ENCODE results near the gene ZBTB20. TPM values are rescaled to one million over a fixed set of nuclear protein-coding genes. Genes with fewer than 3 reads are reported as not detected.

The ZBTB20 gene
- total RNA-seq, 1 donor from 2014 or later: 63.3 TPM

DNA sequence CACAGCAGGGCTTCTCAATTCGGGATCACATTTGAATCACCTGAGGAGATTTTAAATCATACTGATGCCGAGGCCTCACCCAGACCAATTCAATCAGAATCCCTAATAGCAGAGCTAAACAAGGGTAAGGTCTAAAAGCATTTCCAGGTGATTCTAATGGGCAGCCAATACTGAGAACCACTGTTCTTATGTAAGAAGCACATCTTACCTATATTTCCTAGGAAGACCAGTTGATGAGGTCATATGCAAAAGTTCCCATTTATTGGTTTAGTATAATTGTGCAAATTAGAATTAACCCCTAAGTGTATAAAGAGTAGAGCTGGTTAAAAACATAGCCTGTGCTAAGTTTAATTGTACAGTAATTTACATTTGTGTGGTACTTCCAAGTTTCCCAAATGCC, 851.1 kb downstream of the ZBTB20 start:
- no peak for DNase-seq (ENCODE audit: low spot score)

DNA sequence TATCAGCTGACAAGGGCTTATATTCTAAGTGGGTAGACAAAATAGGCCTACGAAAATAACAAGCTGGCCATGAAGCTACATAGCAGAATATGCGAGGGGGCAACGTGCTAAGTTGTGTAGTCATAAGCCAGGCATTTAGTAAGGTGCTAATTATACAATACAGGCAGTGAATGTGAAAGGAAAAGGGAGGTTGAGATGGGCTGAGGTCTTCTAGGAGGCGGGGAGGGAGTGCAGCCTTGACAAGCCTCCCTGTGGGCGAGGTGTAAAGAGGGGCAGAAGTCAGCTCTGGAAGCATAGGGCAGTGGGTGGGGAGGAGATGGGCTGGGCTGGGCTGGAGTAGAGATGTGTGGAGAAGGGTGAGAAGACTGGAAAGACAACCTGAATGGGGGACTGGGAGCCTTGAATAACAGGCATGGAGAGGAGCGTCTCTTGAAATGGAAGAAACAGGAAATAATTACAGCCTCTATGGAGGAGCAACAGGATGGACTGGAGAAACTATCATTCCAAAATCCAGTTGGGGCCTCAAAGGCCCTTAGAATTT, 852.1 kb downstream of the ZBTB20 start:
- no peak for DNase-seq (ENCODE audit: low spot score)

DNA sequence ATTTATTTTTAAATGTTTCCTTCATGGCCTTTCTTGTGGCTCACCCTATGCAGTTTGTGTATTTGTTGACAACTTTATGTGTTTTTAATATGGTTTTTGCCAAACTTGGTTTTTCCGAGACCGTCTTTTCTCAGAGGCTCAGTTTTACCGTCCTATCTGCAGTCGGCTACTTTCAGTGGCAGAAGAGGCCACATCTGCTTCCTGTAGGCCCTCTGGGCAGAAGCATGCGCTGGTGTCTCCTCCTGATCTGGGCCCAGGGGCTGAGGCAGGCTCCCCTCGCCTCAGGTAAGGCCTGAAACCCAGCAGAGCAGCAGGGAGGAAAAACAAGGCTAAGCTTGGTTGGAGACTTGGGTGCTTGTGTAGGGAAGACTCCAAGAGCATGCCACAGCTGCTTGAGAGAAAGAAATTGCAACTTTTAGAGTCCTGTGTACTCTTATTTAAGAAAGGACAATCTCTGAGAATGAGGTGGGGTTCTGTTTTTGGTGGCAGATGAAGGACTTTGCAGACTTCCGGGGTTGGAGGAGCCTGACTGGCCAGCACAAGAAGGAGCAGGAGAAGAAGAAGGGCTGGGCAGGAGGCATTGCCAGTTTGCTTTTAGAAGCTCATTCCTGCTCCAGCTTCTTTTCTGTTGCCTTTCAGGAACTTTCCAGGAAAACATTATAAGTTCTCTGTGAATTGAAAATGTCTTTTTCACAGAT, 853.1 kb downstream of the ZBTB20 start, which contains the start of gene TIGIT:
TSS of gene TIGIT (plus strand) at position 191 of the 698 bp plus-strand sequence. CDS start at position 225, 34 bp downstream.
- DNase-seq (ENCODE audit: low spot score): no peak

DNA sequence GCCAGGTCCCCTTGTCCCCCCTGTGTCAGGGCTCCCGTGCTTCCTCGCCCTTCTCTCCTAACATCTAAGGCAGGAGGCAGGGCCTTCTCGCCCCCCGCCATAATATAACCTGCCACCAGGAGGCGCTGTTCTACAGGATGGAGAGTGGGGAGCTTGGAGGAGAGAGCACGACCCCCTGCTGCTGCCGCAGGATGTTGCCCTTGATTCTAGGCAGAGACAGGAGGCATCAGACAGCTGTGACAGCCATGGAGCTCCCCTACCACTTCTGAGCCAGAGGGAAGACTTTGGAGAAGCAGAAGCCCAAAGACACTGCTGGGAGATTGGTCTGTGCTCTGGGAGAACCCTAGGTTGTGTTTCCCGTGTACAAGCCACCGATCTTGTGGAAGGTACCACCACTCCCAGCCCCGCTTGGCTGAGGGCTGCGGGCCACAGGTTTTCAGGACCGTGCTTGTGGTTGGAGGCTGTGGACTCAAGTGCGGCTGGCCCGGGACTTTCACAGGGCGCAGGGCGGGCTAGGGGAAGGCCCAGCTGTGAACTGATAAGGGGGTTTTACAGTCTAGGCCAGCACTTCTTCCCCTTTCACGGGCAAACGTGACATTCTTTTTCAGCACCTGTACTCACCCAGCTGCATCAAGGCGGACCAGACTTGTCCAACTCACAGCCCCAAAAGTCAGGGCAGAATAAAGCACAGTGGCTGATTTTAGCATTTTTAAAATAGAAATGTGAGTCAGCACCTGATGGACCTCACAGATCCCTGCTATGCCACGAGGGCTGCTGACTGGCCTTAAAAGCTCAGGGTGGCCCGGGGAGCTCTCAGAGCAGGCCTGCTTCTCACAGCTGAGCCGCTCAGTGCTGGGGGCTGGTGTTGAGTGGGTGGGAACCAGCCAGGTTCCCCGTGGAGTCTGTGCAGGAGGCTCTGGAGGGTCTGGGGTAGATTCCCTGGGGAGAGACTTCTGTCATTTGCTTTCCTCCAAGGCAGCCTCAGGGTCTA, 855.9 kb downstream of the ZBTB20 start:
- DNase-seq (ENCODE audit: low spot score): no peak

DNA sequence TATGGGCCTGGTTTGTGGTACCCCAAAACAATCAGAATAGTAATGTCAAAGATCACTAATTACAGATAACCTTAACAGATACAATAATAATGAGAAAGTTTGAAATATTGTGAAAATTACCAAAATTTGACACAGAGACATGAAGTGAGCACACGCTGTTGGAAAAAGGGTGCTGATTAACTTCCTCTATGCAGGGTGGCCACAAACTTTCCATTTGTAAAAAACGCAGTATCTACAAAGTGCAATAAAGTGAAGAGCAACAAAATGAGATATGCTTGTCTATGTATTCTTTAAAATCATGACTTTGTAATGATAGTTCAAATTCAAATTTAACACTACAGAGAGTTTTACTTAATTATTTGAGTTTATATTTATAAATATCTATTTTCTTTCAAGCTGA, 860.8 kb downstream of the ZBTB20 start:
- DNase-seq (ENCODE audit: low spot score): no peak

DNA sequence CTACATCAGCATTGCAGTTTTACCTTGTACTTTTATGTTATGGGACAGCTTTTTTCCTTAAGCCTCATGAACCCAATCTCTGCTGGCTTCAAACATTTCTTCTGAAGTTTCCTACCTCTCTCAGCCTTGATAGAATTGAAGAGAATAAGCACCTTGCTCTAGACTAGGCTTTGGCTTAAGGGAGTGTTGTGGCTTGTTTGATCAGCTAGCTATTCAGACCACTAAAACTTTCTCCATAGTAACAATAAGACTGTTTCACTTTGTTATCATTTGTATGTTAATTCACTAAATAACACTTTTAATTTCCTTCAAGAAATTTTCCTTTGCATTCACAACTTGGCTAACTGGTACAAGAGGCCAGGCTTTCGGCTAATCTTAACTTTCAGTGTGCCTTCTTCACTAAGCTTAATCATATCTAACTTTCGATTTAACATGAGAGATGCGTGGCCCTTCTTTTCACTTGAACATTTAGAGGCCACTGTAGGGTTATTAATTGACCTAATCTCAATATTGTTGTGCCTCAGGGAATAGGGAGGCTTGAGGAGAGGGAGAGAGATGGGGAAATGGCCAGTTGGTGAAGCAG, 861.3 kb downstream of the ZBTB20 start:
- DNase-seq (ENCODE audit: low spot score): no peak

DNA sequence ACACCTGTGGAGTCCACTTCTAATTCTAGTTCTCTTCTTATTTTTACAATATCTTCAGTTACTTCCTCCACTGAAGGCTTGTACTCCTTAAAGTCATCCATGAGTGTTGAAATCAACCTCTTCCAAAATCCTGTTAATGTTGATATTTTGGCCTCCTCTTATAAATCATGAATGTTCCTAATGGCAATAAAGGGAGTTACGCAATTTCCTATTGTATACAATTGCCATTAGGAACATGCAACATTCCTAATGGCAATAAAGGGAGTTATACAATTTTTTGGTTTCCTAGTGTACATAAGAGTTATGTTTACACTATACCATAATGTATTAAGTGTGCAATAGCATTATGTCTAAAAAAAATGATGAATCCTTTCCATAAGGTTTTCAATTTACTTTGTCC, 862.4 kb downstream of the ZBTB20 start:
- DNase-seq (ENCODE audit: low spot score): no peak
